GM18951 (cell line): ENCODE data around the gene ITPK1.
"Not testable (repeated sequence)": the region's sequence is repeated elsewhere in the genome, so short reads cannot be mapped to it uniquely, and the experiment has no call there.

ENCODE experiments used
- POLR2A ChIP-seq: IDR thresholded peaks from 4 replicates; pipeline ENCODE4 v1.6.1; 2011; ENCODE audit warnings: mild to moderate bottlenecking; ENCODE audit not compliant: insufficient read length, insufficient read depth; ENCODE audit errors: extremely low read depth
- in situ Hi-C: fragments of 300-500 bp; cut with MboI; formaldehyde crosslinking; loops from one replicate; pipeline ENCODE4 v1.12.0; 2022; ENCODE audit warnings: low sequenced_read_pairs, mixed read lengths, inconsistent platforms; ENCODE audit not compliant: unreplicated experiment

The ITPK1 gene

DNA sequence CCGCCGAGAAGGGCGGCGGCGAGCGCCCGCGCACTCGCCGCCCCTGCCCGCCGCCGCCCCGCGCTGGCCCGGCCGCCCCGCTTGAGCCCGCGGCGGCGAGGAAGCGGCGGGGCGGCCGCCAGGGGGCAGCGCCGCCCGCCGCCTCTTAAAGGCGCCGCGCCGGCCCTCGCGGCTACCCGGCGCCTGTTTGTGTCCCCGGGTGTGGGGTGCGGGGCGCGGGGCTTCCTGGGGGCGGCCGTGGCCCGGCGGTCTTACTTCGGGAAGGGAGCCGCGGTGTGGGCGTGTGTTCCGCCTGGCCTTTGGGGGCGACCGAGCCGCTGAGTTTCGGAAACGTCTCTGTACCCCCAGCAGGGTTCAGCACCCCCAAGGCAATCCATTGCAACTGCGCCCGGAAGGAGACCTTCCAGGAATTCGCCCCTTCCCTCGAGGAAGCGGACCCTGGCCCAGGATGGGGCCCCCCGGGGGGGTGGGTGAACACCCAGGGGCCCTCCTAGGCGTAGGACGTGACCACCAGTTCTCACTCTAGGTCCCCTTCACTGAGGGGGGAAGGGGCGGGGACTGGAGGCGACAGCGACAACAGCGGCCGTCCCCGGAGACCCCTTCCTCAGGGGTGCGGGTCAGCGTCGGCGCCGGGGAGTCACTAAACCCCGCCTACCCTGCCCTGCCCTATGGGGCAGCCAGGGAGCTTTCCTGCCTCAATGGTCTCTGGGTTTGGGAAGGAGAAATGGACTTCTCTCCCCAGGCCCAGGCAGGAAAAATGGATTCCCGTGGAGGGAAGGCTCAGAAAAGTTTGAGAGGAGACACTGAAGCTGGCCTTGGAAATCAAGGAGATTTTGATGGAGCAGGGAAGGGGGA is at the start of gene ITPK1:
ITPK1 (minus strand) TSS at position 105 of the 855 bp plus-strand sequence. CDS start 762 bp downstream, outside the sequence.
- TF ChIP-seq POLR2A, result peak; percentile 34
- in situ Hi-C loops, result no loop called here

- in situ Hi-C loops, result no loop called here
- TF ChIP-seq POLR2A, result no peak
These were observed 47.8 kb upstream of the ITPK1 start for GRCh38 chr14:93163564-93163963.

DNA sequence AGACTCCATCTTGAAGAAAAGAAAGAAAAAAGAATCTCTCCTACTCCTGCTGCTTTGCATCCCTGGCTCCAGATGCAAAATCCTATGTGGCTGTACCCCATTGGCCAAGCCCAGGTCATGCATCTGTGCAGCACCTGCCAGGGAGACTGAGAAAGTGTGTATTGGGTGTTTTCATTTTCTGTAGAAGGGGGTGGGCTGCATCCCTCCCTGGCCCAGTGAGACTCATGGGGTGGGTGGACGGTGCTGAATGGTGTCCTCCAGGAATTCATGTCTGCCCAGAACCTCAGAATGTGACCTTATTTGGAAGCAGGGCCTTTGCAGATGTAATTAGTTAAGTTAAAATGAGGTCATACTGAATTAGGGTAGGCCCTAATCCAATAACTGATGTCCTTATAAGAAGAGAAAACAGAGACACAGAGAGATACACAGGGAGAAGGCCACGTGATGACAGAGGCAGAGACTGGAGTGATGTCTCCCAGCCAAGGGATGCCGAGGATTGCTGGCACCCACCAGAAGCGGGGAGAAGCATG is 45.8 kb upstream of the ITPK1 start:
- no peak for TF ChIP-seq POLR2A
- in situ Hi-C loops, result no loop called here

DNA sequence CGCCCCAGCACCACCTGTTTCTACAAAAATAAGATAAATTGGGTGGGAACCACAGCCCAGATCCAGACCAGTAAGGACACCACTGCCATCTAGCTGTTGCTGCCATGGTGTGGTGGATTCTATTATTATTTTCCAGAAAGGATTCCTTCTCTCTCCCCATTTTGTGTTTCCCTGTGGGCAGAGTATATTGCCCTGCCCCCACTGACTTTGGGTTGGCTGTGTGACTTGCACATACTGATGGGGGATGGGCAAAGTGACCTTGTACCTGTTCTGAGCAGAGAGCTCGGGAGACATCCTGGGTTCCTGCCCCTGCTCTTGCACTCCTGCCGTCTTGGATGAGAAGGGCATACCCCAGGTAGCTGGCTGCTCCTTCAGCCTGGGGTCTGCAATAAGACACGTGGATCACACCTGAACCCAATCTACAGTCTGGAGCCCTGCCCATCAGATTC is 44.7 kb upstream of the ITPK1 start:
- TF ChIP-seq POLR2A, result no peak
- in situ Hi-C loops, result no loop called here

DNA sequence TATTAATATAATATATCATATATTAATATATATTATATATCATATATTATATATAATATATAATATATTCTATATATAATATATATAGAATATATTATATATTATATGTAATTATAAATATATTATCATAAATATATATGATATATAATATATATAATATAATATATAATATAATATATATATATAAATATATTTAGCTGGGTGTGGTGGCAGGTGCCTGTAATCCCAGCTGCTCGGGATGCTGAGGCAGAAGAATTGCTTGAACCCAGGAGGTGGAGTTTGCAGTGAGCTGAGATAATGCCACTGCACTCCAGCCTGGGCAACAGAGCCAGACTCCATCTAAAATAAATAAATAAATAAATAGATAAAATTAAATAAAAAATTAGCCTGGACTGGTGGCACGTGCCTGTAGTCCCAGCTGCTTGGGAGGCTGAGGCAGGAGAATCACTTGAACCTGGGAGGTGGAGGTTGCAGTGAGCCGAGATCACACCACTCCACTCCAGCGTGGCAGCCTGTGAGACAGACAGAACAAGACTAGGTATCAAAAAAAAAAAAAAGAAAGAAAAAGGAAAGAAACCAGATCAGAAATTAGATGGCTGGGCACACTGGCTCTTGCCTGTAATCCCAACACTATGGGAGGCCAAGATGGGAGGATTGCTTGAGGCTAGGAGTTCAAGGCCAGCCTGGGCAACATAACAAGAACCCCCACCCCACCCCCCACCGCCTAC is 44.1 kb upstream of the ITPK1 start:
- in situ Hi-C loops, result not testable (repeated sequence)

DNA sequence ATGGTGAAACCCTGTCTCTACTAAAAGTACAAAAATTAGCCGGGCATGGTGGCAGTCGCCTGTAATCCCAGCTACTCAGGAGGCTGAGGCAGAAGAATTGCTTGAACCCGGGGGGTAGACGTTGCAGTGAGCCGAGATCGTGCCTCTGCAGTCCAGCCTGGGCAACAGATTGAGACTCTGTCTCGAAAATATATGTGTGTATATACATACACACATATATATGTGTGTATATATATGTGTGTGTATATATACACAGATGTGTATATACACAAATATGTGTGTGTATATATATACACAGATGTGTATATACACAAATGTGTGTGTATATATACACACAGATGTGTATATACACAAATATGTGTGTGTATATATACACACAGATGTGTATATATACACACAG is 42.6 kb upstream of the ITPK1 start:
- in situ Hi-C loops, result not testable (repeated sequence)

GRCh38 chr14:93156693-93157369 is 41.1 kb upstream of the ITPK1 start:
- in situ Hi-C loops, result no loop called here
- TF ChIP-seq POLR2A, result no peak

GRCh38 chr14:93155667-93156066 is 39.9 kb upstream of the ITPK1 start:
- in situ Hi-C loops, result no loop called here
- TF ChIP-seq POLR2A, result no peak

- TF ChIP-seq POLR2A, result no peak
- in situ Hi-C loops, result no loop called here
These were observed 37.4 kb upstream of the ITPK1 start for GRCh38 chr14:93153121-93153520.

- in situ Hi-C loops, result no loop called here
- TF ChIP-seq POLR2A, result no peak
These were observed 34.8 kb upstream of the ITPK1 start for GRCh38 chr14:93150227-93151208.

DNA sequence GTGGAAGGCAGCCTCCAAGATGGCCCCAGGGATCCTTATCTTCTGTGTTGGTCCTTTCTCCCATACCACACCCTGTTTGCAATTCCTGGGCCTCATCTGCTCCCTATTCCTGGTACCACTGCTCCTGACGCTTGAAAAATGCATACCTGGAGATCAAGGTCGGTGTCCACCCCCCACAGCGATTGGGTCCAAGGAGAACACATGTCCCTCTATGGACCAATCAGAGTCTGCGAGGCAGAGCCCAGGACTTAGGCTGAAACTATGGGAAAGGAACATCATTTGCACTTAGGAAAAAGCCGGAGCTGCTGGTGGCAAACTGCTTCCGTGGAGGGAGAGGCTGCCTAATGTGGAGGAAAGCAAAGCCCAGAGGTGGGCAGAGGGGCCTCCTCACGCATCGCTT is 33.3 kb upstream of the ITPK1 start:
- no peak for TF ChIP-seq POLR2A
- in situ Hi-C loops, result no loop called here

DNA sequence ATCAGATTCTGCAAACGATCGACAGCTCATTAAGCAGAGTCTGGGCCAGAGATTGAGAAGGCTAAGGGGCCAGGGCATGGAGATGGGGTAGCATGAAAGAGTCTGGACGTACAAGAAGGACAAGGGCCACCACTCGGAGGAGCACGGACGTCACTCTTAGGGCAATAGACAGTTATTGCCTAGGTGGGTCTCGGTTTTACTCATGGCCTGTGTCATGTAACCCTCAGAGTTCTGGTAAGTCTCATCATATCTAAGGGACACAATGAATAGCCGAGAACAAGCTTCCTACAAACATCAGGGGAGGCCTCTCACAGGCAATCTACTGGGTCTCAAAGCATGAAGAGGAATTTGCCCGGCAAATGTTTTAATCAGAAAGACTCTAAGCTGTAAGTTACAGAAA is 30.4 kb upstream of the ITPK1 start:
- in situ Hi-C loops, result no loop called here
- no peak for TF ChIP-seq POLR2A
